ENCODE results near the gene TXNDC5. TPM values are rescaled to one million over a fixed set of nuclear protein-coding genes. Genes with fewer than 3 reads are reported as not detected.

TXNDC5 gene
- total and polyA plus RNA-seq, 4 donors = 50.2 to 273 (median 160) TPM

DNA sequence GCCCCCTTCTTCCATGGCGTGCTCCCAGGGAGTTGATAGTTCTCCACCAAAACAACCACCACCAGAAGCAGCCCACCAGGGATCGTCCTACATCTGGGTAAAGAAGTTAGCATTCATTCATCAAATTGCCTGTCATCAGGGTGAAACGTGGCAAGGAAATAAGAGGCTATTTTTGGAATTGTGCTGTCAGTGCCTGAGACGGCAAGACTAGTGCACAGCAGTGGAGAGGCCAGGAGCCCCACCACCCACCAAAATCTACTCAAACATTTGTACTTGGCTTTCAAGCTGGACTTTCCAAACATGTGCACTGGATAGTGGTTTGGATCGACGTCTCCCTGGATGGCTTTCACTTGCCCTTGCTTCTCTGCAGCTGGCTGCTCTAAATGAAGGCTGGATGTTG lies 44.8 kb downstream of the TXNDC5 start:
- Histone ChIP-seq H3K9me3 (ENCODE audit: control insufficient read depth in 4 of 4, low read length in 3 of 4) (peaks cover 0 to 2% (median 0%) of the 10 kb centered on the region in 4 donors), H3K27me3 (ENCODE audit: control insufficient read depth in 4 of 4, insufficient read depth in 4 of 4, low read length in 3 of 4) (no peaks in the 10 kb centered on the region), H3K27ac (ENCODE audit: low read depth in 1 of 2, low read length in 2 of 2) (no peak overlapping the region), H3K4me1 (ENCODE audit: control insufficient read depth in 4 of 4, insufficient read depth in 4 of 4, low read length in 3 of 4) (no peaks in the 10 kb centered on the region), H3K36me3 (ENCODE audit: control insufficient read depth in 4 of 4, insufficient read depth in 3 of 4, low read depth in 1 of 4, low read length in 3 of 4) (no peaks in the 10 kb centered on the region), H3K4me3 (ENCODE audit: low read depth in 1 of 3, low read length in 3 of 3) (no peak overlapping the region), H3K9ac (ENCODE audit: low read depth in 1 of 2, low read length in 2 of 2) (no peak overlapping the region)
- 69% methylated on average over 6 of the region's 6 CpGs for WGBS
- no peak for TF ChIP-seq TAF1 (conservative IDR thresholded peaks at IDR 0.05)
- no peak for TF ChIP-seq RXRA (IDR thresholded peaks at IDR 0.05)
- TF ChIP-seq, protein P1, sequence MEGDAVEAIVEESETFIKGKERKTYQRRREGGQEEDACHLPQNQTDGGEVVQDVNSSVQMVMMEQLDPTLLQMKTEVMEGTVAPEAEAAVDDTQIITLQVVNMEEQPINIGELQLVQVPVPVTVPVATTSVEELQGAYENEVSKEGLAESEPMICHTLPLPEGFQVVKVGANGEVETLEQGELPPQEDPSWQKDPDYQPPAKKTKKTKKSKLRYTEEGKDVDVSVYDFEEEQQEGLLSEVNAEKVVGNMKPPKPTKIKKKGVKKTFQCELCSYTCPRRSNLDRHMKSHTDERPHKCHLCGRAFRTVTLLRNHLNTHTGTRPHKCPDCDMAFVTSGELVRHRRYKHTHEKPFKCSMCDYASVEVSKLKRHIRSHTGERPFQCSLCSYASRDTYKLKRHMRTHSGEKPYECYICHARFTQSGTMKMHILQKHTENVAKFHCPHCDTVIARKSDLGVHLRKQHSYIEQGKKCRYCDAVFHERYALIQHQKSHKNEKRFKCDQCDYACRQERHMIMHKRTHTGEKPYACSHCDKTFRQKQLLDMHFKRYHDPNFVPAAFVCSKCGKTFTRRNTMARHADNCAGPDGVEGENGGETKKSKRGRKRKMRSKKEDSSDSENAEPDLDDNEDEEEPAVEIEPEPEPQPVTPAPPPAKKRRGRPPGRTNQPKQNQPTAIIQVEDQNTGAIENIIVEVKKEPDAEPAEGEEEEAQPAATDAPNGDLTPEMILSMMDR (IDR thresholded peaks at IDR 0.05; ENCODE audit: low read depth, low read length, missing input control) = no peak
- TF ChIP-seq FOXA2 (IDR thresholded peaks at IDR 0.05) = no peak
- TF ChIP-seq YY1 (IDR thresholded peaks at IDR 0.05) = no peak
- TF ChIP-seq, protein P2, sequence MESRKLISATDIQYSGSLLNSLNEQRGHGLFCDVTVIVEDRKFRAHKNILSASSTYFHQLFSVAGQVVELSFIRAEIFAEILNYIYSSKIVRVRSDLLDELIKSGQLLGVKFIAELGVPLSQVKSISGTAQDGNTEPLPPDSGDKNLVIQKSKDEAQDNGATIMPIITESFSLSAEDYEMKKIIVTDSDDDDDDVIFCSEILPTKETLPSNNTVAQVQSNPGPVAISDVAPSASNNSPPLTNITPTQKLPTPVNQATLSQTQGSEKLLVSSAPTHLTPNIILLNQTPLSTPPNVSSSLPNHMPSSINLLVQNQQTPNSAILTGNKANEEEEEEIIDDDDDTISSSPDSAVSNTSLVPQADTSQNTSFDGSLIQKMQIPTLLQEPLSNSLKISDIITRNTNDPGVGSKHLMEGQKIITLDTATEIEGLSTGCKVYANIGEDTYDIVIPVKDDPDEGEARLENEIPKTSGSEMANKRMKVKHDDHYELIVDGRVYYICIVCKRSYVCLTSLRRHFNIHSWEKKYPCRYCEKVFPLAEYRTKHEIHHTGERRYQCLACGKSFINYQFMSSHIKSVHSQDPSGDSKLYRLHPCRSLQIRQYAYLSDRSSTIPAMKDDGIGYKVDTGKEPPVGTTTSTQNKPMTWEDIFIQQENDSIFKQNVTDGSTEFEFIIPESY (IDR thresholded peaks at IDR 0.05) = no peak
- no peak for TF ChIP-seq JUND (IDR thresholded peaks at IDR 0.05)
- TF ChIP-seq FOXA1 (IDR thresholded peaks at IDR 0.05) = no peak
- no peak for TF ChIP-seq SP1 (IDR thresholded peaks at IDR 0.05)
- TF ChIP-seq RAD21 (IDR thresholded peaks at IDR 0.05) = no peak
- no peak for TF ChIP-seq EGR1 (IDR thresholded peaks at IDR 0.05; ENCODE audit: low read depth in 2 of 2)
- TF ChIP-seq GABPA (IDR thresholded peaks at IDR 0.05 in 1 of 2, conservative IDR thresholded peaks at IDR 0.05 in 1 of 2) = no peak
- TF ChIP-seq HNF4A (conservative IDR thresholded peaks at IDR 0.05) = no peak
- TF ChIP-seq, protein P3, sequence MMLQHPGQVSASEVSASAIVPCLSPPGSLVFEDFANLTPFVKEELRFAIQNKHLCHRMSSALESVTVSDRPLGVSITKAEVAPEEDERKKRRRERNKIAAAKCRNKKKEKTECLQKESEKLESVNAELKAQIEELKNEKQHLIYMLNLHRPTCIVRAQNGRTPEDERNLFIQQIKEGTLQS (IDR thresholded peaks at IDR 0.05) = no peak
- TF ChIP-seq, protein P4, sequence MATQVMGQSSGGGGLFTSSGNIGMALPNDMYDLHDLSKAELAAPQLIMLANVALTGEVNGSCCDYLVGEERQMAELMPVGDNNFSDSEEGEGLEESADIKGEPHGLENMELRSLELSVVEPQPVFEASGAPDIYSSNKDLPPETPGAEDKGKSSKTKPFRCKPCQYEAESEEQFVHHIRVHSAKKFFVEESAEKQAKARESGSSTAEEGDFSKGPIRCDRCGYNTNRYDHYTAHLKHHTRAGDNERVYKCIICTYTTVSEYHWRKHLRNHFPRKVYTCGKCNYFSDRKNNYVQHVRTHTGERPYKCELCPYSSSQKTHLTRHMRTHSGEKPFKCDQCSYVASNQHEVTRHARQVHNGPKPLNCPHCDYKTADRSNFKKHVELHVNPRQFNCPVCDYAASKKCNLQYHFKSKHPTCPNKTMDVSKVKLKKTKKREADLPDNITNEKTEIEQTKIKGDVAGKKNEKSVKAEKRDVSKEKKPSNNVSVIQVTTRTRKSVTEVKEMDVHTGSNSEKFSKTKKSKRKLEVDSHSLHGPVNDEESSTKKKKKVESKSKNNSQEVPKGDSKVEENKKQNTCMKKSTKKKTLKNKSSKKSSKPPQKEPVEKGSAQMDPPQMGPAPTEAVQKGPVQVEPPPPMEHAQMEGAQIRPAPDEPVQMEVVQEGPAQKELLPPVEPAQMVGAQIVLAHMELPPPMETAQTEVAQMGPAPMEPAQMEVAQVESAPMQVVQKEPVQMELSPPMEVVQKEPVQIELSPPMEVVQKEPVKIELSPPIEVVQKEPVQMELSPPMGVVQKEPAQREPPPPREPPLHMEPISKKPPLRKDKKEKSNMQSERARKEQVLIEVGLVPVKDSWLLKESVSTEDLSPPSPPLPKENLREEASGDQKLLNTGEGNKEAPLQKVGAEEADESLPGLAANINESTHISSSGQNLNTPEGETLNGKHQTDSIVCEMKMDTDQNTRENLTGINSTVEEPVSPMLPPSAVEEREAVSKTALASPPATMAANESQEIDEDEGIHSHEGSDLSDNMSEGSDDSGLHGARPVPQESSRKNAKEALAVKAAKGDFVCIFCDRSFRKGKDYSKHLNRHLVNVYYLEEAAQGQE (IDR thresholded peaks at IDR 0.05) = no peak
- no peak for TF ChIP-seq HNF4G (IDR thresholded peaks at IDR 0.05)
- TF ChIP-seq NR2F2 (IDR thresholded peaks at IDR 0.05) = no peak
- TF ChIP-seq, protein P5, sequence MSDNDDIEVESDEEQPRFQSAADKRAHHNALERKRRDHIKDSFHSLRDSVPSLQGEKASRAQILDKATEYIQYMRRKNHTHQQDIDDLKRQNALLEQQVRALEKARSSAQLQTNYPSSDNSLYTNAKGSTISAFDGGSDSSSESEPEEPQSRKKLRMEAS (IDR thresholded peaks at IDR 0.05) = no peak
- no peak for DNase-seq (ENCODE audit: low spot score)

Data from liver (tissue), 9 donors.